ENCODE results near the gene GPR55. TPM values are rescaled to one million over a fixed set of nuclear protein-coding genes. Genes with fewer than 3 reads are reported as not detected.
"Not testable (repeated sequence)": the region's sequence is repeated elsewhere in the genome, so short reads cannot be mapped to it uniquely, and the experiment has no call there.

GPR55 gene
- total RNA-seq, 1 experiment from 2014 or later, result 0.05 TPM

- DNase-seq (ENCODE audit: low read depth), result no peak
Measured at GRCh38 chr2:230951396-230951795, 26.4 kb upstream of the GPR55 start.

- DNase-seq (ENCODE audit: low read depth), result no peak
Measured at GRCh38 chr2:230950874-230951339, 25.9 kb upstream of the GPR55 start.

- no peak for DNase-seq (ENCODE audit: low read depth)
Measured at GRCh38 chr2:230949966-230950873, 25.2 kb upstream of the GPR55 start.

- no peak for DNase-seq (ENCODE audit: low read depth)
Measured at GRCh38 chr2:230947908-230948365, 22.9 kb upstream of the GPR55 start.

- no peak for DNase-seq (ENCODE audit: low read depth)
Measured at GRCh38 chr2:230947235-230947576, 22.2 kb upstream of the GPR55 start.

GRCh38 chr2:230946429-230947234 lies 21.6 kb upstream of the GPR55 start:
- DNase-seq (ENCODE audit: low read depth), result no peak

- no peak for DNase-seq (ENCODE audit: low read depth)
Measured at GRCh38 chr2:230944757-230945372, 19.8 kb upstream of the GPR55 start.

- DNase-seq (ENCODE audit: low read depth), result no peak
Measured at GRCh38 chr2:230944123-230944653, 19.1 kb upstream of the GPR55 start.

- no peak for DNase-seq (ENCODE audit: low read depth)
Measured at GRCh38 chr2:230942920-230943896, 18.2 kb upstream of the GPR55 start.

GRCh38 chr2:230942371-230942770 lies 17.3 kb upstream of the GPR55 start:
- DNase-seq (ENCODE audit: low read depth), result no peak

GRCh38 chr2:230941202-230942180 lies 16.4 kb upstream of the GPR55 start:
- DNase-seq (ENCODE audit: low read depth), result no peak

GRCh38 chr2:230940471-230940815 lies 15.4 kb upstream of the GPR55 start:
- no peak for DNase-seq (ENCODE audit: low read depth)

- no peak for DNase-seq (ENCODE audit: low read depth)
Measured at GRCh38 chr2:230939691-230940470, 14.8 kb upstream of the GPR55 start.

GRCh38 chr2:230939066-230939591 lies 14.1 kb upstream of the GPR55 start:
- no peak for DNase-seq (ENCODE audit: low read depth)

- no peak for DNase-seq (ENCODE audit: low read depth)
Measured at GRCh38 chr2:230938516-230939065, 13.5 kb upstream of the GPR55 start.

- no peak for DNase-seq (ENCODE audit: low read depth)
Measured at GRCh38 chr2:230938098-230938497, 13.1 kb upstream of the GPR55 start.

GRCh38 chr2:230937362-230937761 lies 12.3 kb upstream of the GPR55 start:
- no peak for DNase-seq (ENCODE audit: low read depth)

GRCh38 chr2:230936243-230936642 lies 11.2 kb upstream of the GPR55 start:
- DNase-seq (ENCODE audit: low read depth), result not testable (repeated sequence)

Measured in HT1080 (cell line).